HG03378 (cell line): Measurements from ENCODE around the gene PPP1R11.
"Not testable (repeated sequence)": the region's sequence is repeated elsewhere in the genome, so short reads cannot be mapped to it uniquely, and the experiment has no call there.

Source experiments
- ATAC-seq: cut with Tn5 transposase; IDR thresholded peaks from one replicate; pipeline ENCODE4 v1.9.1; 2021; ENCODE audit warnings: mild to moderate bottlenecking, moderate library complexity; ENCODE audit not compliant: unreplicated experiment

PPP1R11 gene

GRCh38 chr6:30093951-30094661, 27.1 kb downstream of the PPP1R11 start:
- ATAC-seq = no peak

GRCh38 chr6:30096829-30097228, 29.8 kb downstream of the PPP1R11 start:
- no peak for ATAC-seq

GRCh38 chr6:30097902-30098768, 31.1 kb downstream of the PPP1R11 start:
- no peak for ATAC-seq

- no peak for ATAC-seq
Observed at GRCh38 chr6:30100154-30100553, 33.2 kb downstream of the PPP1R11 start.

- no peak for ATAC-seq
Observed at GRCh38 chr6:30100585-30101443, 33.8 kb downstream of the PPP1R11 start.

GRCh38 chr6:30101444-30102413, 34.7 kb downstream of the PPP1R11 start:
- ATAC-seq = no peak

GRCh38 chr6:30102414-30102969, 35.5 kb downstream of the PPP1R11 start:
- ATAC-seq = no peak

GRCh38 chr6:30102970-30103871, 36.2 kb downstream of the PPP1R11 start:
- peak; percentile 66 for ATAC-seq

GRCh38 chr6:30103872-30104179, 36.8 kb downstream of the PPP1R11 start:
- no peak for ATAC-seq

- no peak for ATAC-seq
Observed at GRCh38 chr6:30104661-30105060, 37.7 kb downstream of the PPP1R11 start.

GRCh38 chr6:30111266-30111856, 44.4 kb downstream of the PPP1R11 start:
- ATAC-seq = no peak

- no peak for ATAC-seq
Observed at GRCh38 chr6:30112402-30112994, 45.5 kb downstream of the PPP1R11 start.

GRCh38 chr6:30113003-30113759, 46.2 kb downstream of the PPP1R11 start, which contains the start of gene TRIM31:
Gene TRIM31 (minus strand): TSS chr6:30113090. CDS start chr6:30112805, 285 bp downstream.
- ATAC-seq = no peak

GRCh38 chr6:30113841-30114240, 46.8 kb downstream of the PPP1R11 start:
- ATAC-seq = no peak

GRCh38 chr6:30116724-30117123, 49.7 kb downstream of the PPP1R11 start:
- no peak for ATAC-seq

GRCh38 chr6:30118691-30119090, 51.7 kb downstream of the PPP1R11 start:
- ATAC-seq = not testable (repeated sequence)
